SU-DHL-6 (cell line): ENCODE results near the gene P4HTM.

Experiments used
- H2AFZ ChIP-seq: fragments of 200-600 bp; sonication (generic); 2 replicates; pipeline ENCODE4 v1.6.1; 2014; ENCODE audit warnings: low read depth, mild to moderate bottlenecking, moderate library complexity, mixed read lengths, antibody characterized with exemption, low read length; ENCODE audit not compliant: severe bottlenecking
- H3F3A ChIP-seq: fragments of 200-600 bp; shearing (Covaris generic); 2 replicates; pipeline ENCODE4 v1.6.0; 2016; ENCODE audit warnings: antibody characterized with exemption, mild to moderate bottlenecking; ENCODE audit not compliant: insufficient read depth
- H3K27ac ChIP-seq: fragments of 200-600 bp; sonication (generic); 2 replicates; pipeline ENCODE4 v1.5.1; 2016; ENCODE audit warnings: low read depth, mild to moderate bottlenecking, low read length, moderate library complexity, mixed read lengths
- H3K27me3 ChIP-seq: fragments of 200-600 bp; sonication (generic), shearing (Covaris generic); 2 replicates; pipeline ENCODE4 v1.6.0; 2014; ENCODE audit warnings: mild to moderate bottlenecking, low read length
- H3K36me3 ChIP-seq: fragments of 200-600 bp; sonication (generic); 2 replicates; pipeline ENCODE4 v1.6.1; 2014; ENCODE audit warnings: mild to moderate bottlenecking, low read length, mixed read lengths
- H3K4me2 ChIP-seq: fragments of 300-600, 200-600 bp; shearing (Covaris generic), sonication (generic); 2 replicates; pipeline ENCODE4 v1.6.0; 2014; ENCODE audit warnings: low read length, low read depth, mild to moderate bottlenecking; ENCODE audit not compliant: poor library complexity, severe bottlenecking
- H3K4me3 ChIP-seq: fragments of 200-600 bp; sonication (generic); 2 replicates; pipeline ENCODE4 v1.5.1; 2014; ENCODE audit warnings: antibody characterized with exemption, low read length, mild to moderate bottlenecking, mixed read lengths; ENCODE audit not compliant: insufficient read depth, poor library complexity, severe bottlenecking
- H3K79me2 ChIP-seq: fragments of 200-600 bp; sonication (generic); 2 replicates; pipeline ENCODE4 v1.6.1; 2014; ENCODE audit warnings: mild to moderate bottlenecking, low read length, moderate library complexity; ENCODE audit not compliant: insufficient read depth
- H3K9ac ChIP-seq: fragments of 200-600 bp; sonication (generic); 2 replicates; pipeline ENCODE4 v1.7.0; 2014; ENCODE audit warnings: mild to moderate bottlenecking, low read length
- H3K9me2 ChIP-seq: fragments of 200-600 bp; sonication (generic); replicated peaks from 2 replicates; pipeline ENCODE4 v1.6.1; 2014; ENCODE audit warnings: low read length; ENCODE audit not compliant: insufficient read depth
- H3K9me3 ChIP-seq: fragments of 200-600 bp; sonication (generic); 2 replicates; pipeline ENCODE4 v1.6.1; 2014; ENCODE audit warnings: low read length, mixed read lengths; ENCODE audit not compliant: insufficient read depth
- H4K20me1 ChIP-seq: fragments of 200-600 bp; sonication (generic); 2 replicates; pipeline ENCODE4 v1.6.1; 2014; ENCODE audit warnings: low read depth, mild to moderate bottlenecking, antibody characterized with exemption, low read length, moderate library complexity, mixed read lengths
- CTCF ChIP-seq: fragments of 200-600 bp; sonication (generic); IDR thresholded peaks from one replicate; pipeline ENCODE4 v1.5.1; 2017; ENCODE audit warnings: antibody characterized with exemption, mild to moderate bottlenecking, low read length, moderate library complexity; ENCODE audit not compliant: insufficient read depth, poor library complexity, severe bottlenecking
- EZH2phosphoT487 ChIP-seq: fragments of 200-600 bp; sonication (generic), shearing (Covaris generic); conservative IDR thresholded peaks from 2 replicates; pipeline ENCODE4 v1.6.1; 2018; ENCODE audit warnings: mild to moderate bottlenecking, antibody characterized with exemption, low read length, moderate library complexity, mixed read lengths

P4HTM gene

GRCh38 chr3:48993834-48994233 is 3.8 kb downstream of the P4HTM start:
- Histone ChIP-seq H3K27ac (no peak overlapping the region), H3F3A (no peaks in the 10 kb centered on the region), H3K9me2 (no peaks in the 10 kb centered on the region), H3K36me3 (no peaks in the 10 kb centered on the region), H4K20me1 (no peaks in the 10 kb centered on the region), H3K4me2 (no peak overlapping the region), H3K9me3 (no peaks in the 10 kb centered on the region), H3K27me3 (no peaks in the 10 kb centered on the region), H3K9ac (no peak overlapping the region), H3K79me2 (peaks cover 20% of the 10 kb centered on the region), H2AFZ (no peak overlapping the region), H3K4me3 (no peak overlapping the region)
- TF ChIP-seq EZH2phosphoT487 (no peak), CTCF (no peak)

DNA sequence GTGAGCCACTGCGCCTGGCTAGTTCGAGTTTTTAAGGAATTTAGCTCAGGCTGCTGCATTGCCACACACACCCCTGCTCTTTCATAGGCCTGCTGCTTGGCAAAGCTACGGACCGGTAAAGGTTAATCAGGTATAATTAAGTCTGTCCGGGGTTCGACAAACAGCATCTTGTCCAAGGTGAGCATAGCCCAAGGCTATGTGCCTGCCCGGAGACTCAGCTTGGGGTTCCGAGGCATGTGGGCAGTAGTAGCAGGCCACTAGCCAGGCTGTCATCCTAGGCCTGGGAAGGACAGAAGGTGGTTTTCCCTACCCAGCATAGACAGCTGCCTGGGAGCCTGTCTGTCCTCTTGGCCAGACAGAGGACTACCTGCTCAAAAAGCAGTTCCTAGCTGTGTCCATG is 6.6 kb downstream of the P4HTM start:
- Histone ChIP-seq H3K9ac (no peak overlapping the region), H3F3A (no peaks in the 10 kb centered on the region), H4K20me1 (no peaks in the 10 kb centered on the region), H3K9me3 (no peaks in the 10 kb centered on the region), H3K4me3 (no peak overlapping the region), H3K27ac (no peak overlapping the region), H3K36me3 (no peaks in the 10 kb centered on the region), H3K79me2 (peaks cover 4% of the 10 kb centered on the region; the same call in 1 of the 2 replicates), H3K9me2 (no peaks in the 10 kb centered on the region), H3K27me3 (no peaks in the 10 kb centered on the region), H3K4me2 (no peak overlapping the region), H2AFZ (no peak overlapping the region)
- TF ChIP-seq CTCF (no peak), EZH2phosphoT487 (no peak)

- H3K79me2 ChIP-seq = no peaks in the 10 kb centered on the region
- H3K9me3 ChIP-seq = no peaks in the 10 kb centered on the region
- no peaks in the 10 kb centered on the region for H3F3A ChIP-seq
- no peak for TF ChIP-seq CTCF
- no peak for TF ChIP-seq EZH2phosphoT487
- H3K36me3 ChIP-seq = no peaks in the 10 kb centered on the region
- no peaks in the 10 kb centered on the region for H3K9me2 ChIP-seq
- H3K9ac ChIP-seq = no peak overlapping the region
- H3K27ac ChIP-seq = no peak overlapping the region
- H2AFZ ChIP-seq = no peak overlapping the region
- H3K4me3 ChIP-seq = no peak overlapping the region
- H3K4me2 ChIP-seq = no peak overlapping the region
- H4K20me1 ChIP-seq = no peaks in the 10 kb centered on the region
- H3K27me3 ChIP-seq = no peaks in the 10 kb centered on the region
These were observed 7.1 kb downstream of the P4HTM start for GRCh38 chr3:48997102-48997635.
